Measurements from ENCODE around the gene LOXL1.

Gene LOXL1

DNA sequence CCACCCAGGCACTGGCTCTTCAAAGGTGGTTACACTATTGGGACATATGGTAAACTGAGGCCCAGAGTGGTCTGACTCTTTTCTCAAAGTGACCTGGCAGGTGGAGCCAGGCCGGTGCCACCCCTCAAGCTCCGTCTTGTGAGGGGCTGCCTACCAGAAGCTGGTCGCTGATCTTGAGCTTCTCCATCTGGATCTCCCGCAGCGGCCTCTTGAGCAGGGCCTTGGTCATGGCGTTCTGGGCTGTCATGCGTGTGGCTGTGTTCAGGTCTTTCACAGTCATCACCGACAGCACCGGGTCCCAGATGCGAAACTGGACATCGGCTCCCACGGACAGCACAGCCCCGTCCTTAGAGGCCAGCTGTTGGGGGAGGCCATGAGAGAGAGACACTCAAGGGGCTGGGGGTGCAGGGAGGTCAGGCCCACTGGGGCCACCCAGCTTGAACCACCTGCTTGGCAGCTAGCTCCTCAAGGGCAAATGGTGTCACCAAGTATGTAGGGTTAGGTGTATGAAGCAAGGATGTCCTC is 62.2 kb downstream of the LOXL1 start:
- ATAC-seq (replicated peaks; ENCODE audit: extremely low read depth, poor library complexity, severe bottlenecking) (no peak), DNase-seq (ENCODE audit: low spot score in 2 of 2) (no peak)
- Mint-ChIP-seq H3K36me3 (ENCODE audit: insufficient read depth) (peaks cover 4% of the 10 kb centered on the region), H3K4me3 (no peak overlapping the region), H3K4me1 (peaks cover 23% of the 10 kb centered on the region), H3K27ac (ENCODE audit: low read depth) (no peak overlapping the region), H3K27me3 (no peaks in the 10 kb centered on the region), H3K9me3 (no peaks in the 10 kb centered on the region)

DNA sequence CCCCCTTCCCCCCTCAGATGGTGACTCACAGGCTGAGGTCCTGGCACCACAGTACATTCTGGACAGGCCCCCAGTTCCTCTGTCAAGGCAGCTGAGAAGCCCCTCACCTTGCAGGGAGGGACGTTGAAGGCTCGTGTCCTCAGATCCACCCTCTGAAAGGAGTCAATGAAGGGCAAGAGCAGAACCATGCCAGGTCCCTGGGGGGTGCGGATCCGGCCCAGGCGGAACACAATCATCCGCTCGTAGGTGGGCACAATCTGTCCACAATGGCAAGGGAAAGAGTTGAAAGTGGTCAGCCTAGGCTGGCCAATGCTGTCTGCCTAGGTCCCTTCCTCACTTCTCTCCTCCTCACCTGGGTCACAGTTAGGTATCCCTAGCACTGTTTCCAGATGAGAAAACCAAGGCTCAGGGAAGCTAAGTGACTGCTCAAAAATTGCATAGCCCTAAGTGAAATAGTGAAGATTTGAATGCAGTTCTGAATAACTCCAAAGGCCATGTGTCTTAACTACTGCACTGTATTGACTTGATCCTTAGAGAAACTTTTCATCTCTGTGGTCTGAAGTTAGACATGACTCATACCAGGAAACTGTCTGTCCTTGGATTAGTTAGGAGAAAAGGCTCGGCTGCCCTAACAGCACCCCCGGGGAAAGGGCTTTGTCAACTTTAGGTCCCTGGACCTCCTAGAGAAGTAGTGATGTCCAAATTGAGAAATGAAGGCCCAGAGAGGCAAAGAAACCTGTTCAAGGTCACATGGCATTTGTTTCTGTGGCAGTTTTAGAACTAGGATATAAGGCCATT is 62.9 kb downstream of the LOXL1 start:
- Mint-ChIP-seq H3K27me3 (no peaks in the 10 kb centered on the region), H3K4me1 (peaks cover 30% of the 10 kb centered on the region), H3K4me3 (no peak overlapping the region), H3K27ac (ENCODE audit: low read depth) (no peak overlapping the region), H3K9me3 (no peaks in the 10 kb centered on the region), H3K36me3 (ENCODE audit: insufficient read depth) (peaks cover 4% of the 10 kb centered on the region)
- no peak for ATAC-seq (replicated peaks; ENCODE audit: extremely low read depth, poor library complexity, severe bottlenecking)
- DNase-seq (ENCODE audit: low spot score in 2 of 2), result no peak

DNA sequence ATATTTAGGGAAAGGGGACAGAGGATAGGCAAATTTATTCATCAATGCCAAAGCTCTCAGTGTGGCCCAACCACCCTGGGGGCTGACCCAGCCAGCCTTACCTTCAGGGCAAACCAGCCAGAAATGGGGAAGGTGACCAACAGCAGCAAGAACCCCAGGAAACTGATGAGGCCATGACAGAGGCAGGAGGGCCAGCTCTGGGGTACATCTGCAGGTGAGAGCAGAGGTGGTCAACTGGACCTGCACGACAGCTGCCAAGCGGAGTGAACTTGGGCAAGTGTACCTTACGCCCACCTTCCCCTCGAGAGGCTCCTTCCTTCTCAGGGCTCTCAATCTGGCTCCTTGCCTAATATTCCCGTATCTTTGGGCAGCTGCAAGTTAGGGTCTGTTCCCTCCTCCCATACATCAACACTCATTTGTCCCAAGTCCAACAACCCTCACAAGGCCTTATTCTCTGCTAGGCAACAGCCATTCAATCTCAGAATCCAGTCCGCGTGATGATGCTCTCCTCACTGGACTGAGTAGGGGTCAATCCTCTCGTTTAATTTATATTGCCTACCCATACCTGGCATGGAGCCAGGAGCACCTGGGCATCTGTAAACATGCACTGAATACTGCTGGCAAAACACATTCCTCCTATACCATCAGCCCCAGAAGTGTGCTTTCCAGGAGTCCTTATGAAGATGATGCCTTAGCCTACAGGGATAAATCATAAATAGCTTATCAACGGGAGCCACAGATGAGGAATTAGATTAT is 64.2 kb downstream of the LOXL1 start:
- no peak for DNase-seq (ENCODE audit: low spot score in 2 of 2)
- Mint-ChIP-seq H3K27ac (ENCODE audit: low read depth) (no peak overlapping the region), H3K4me3 (peak overlapping the region; percentile 98), H3K9me3 (no peaks in the 10 kb centered on the region), H3K27me3 (no peaks in the 10 kb centered on the region), H3K36me3 (ENCODE audit: insufficient read depth) (peaks cover 8% of the 10 kb centered on the region), H3K4me1 (peaks cover 41% of the 10 kb centered on the region)
- ATAC-seq (replicated peaks; ENCODE audit: extremely low read depth, poor library complexity, severe bottlenecking), result no peak

DNA sequence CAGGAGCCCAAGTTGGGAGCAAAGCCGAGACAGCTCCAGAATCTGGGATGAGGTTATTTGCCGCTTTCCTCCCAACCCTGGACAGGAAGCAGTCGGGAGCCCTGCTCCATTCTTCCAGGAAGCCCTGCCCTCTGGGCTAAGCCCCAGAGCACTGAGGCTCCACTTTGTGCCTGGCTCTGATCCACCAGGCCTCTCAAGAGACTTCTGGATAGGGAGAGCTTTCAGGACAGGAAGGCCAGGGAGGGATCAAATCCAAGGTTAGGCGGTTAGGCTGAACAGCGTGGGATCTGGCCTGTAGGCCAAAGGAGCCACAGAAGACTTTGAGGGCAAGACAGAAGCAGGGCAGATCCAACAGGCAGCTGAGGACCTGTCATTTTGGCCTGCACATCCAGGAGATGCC is 65.0 kb downstream of the LOXL1 start:
- Mint-ChIP-seq H3K27me3 (no peaks in the 10 kb centered on the region), H3K27ac (ENCODE audit: low read depth) (peak overlapping the region; percentile 19), H3K36me3 (ENCODE audit: insufficient read depth) (peaks cover 8% of the 10 kb centered on the region), H3K4me3 (peak overlapping the region; percentile 98), H3K4me1 (peaks cover 42% of the 10 kb centered on the region), H3K9me3 (no peaks in the 10 kb centered on the region)
- DNase-seq (ENCODE audit: low spot score in 2 of 2), result no peak
- no peak for ATAC-seq (replicated peaks; ENCODE audit: extremely low read depth, poor library complexity, severe bottlenecking)

DNA sequence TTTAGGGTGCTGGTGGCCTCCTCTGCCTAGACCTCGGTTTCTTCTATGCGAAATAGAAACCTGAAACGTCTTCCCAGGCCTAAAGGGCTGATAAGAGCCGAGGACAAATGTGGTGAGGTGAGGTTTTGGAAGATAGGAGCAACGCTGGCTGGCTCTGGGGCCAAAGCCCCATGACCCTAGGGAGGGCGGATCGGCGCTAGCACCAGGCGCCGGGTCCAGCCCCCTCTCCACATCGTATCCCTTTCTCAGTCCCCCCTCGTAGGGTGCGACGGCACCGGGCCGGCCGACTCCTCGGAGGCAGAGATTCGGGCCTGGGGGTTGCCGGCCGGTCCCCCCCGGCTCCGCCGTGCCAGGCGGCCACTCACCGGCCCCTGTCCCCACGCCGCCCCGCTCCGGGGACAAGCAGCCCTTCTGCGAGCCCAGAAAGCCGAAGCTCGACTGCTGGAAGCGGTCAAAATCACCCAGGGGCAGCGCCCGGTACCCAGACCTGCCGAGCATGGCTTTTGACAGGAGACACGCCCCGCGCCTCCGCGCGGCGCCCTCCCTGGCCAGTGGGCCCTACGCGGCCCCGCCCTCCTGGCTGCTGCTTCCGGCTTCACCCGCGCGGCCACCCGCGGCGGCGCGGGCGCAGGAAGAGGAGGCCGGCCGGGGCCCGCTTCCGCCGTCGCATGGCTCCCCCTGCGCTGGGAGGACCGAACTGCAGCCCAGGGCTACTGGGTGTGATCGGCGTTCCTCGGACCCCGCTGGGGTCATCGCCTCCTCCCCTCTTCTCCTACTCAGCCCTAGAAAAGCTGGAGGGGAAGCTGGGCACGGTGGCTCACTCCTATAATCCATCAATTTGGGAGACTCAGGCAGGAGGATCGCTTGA is 65.7 kb downstream of the LOXL1 start, which contains the start of gene STOML1:
STOML1 (minus strand) TSS at position 570 of the 868 bp plus-strand sequence; CDS start at position 498, 72 bp downstream.
- peak within 1 kb of the TSS; percentile 75 for H3K27ac Mint-ChIP-seq (ENCODE audit: low read depth)
- DNase-seq (ENCODE audit: low spot score in 2 of 2), result peak; percentile 86 to 93
- H3K27me3 Mint-ChIP-seq, result no peaks in the 10 kb centered on the region
- H3K36me3 Mint-ChIP-seq (ENCODE audit: insufficient read depth), result peaks cover 6% of the 10 kb centered on the region
- peak within 1 kb of the TSS; percentile 98 for H3K4me3 Mint-ChIP-seq
- ATAC-seq (replicated peaks; ENCODE audit: extremely low read depth, poor library complexity, severe bottlenecking), result peak; percentile 79
- peaks cover 46% of the 10 kb centered on the region for H3K4me1 Mint-ChIP-seq
- no peaks in the 10 kb centered on the region for H3K9me3 Mint-ChIP-seq

DNA sequence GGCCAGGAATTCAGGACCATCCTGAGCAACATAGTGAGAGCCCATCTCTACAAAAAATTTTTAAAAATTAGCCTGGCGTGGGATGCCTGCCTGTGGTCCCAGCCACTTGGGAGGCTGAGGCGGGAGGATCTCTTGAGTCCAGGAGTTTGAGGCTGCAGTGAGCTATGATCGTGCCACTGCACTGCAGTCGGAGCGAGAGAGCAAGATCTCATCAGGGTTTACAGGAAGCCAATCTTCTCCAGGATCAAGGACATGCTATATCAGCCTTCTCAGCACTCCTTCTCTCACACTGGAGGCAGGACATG is 66.3 kb downstream of the LOXL1 start:
- Mint-ChIP-seq H3K9me3 (no peaks in the 10 kb centered on the region), H3K36me3 (ENCODE audit: insufficient read depth) (peaks cover 6% of the 10 kb centered on the region), H3K4me3 (peak overlapping the region; percentile 98), H3K27me3 (no peaks in the 10 kb centered on the region), H3K27ac (ENCODE audit: low read depth) (peak overlapping the region; percentile 75), H3K4me1 (peaks cover 51% of the 10 kb centered on the region)
- ATAC-seq (replicated peaks; ENCODE audit: extremely low read depth, poor library complexity, severe bottlenecking) (no peak), DNase-seq (ENCODE audit: low spot score in 2 of 2) (no peak)

DNA sequence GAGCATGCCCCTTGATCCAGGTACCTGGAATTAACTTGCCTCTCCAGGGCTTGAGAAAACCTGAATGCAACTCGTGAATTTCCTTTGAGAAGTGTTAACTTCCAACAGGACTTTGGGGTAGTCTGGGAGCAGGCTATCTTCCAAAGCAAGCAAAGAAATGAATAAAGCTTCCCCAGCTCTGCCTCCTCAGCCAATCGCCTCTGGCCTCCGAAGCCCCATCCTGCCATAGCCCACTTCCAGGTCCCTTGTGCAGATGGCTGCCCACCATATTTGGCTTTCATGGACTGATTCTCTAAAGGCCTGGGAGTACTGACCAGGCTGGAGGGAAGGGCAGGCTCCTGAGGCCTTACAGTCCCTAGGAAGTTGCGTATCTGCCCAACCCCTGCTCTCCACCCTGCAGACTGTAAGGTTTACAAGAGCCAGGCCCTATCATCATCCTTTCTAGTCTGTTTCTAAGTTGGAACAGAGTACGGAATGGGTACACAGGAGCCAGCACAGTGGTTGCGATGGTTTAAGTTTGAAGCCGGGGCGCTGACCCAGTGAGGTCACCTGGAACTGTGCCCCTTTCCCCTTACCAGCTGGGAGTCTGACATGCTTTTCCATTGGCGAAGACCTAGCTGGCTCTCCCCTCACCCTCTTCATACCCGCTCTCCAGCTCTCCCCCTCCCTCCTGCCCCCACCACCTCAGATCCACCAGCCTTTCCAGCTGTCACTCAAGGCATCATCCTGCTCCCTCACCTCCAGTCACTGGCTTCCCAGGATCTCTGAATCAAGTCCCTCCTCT is 67.1 kb downstream of the LOXL1 start:
- Mint-ChIP-seq H3K4me1 (peaks cover 55% of the 10 kb centered on the region), H3K4me3 (peak overlapping the region; percentile 98), H3K36me3 (ENCODE audit: insufficient read depth) (peaks cover 7% of the 10 kb centered on the region)

DNA sequence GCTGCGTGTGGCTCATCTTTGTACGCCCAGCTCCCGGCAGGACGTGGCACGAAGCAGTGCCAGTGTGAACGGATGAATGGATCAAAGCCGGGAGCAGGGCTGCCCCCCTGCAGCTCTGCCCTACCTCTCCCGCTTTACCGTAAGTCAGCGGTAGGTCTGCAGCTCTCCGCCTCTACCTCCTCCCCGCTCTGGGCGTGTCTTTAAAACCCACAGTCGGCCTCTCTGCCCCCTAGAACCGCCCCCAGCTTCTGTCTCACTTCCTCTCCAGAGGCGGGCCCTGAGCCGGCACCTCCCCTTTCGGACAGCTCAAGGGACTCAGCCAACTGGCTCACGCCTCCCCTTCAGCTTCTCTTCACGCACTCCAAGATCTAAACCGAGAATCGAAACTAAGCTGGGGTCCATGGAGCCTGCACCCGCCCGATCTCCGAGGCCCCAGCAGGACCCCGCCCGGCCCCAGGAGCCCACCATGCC is 68.2 kb downstream of the LOXL1 start, which contains the start of gene PML:
PML (plus strand) TSS at position 304 of the 471 bp plus-strand sequence; CDS start at position 401, 97 bp downstream.
- Mint-ChIP-seq H3K36me3 (ENCODE audit: insufficient read depth) (peaks cover 12% of the 10 kb centered on the region), H3K4me1 (peaks cover 63% of the 10 kb centered on the region), H3K9me3 (no peaks in the 10 kb centered on the region)

More for the DNA sequence above, 67.1 kb downstream of the LOXL1 start:
- Mint-ChIP-seq H3K9me3 (no peaks in the 10 kb centered on the region), H3K27ac (ENCODE audit: low read depth) (peak overlapping the region; percentile 96), H3K27me3 (no peaks in the 10 kb centered on the region)
- ATAC-seq (replicated peaks; ENCODE audit: extremely low read depth, poor library complexity, severe bottlenecking), result no peak
- no peak for DNase-seq (ENCODE audit: low spot score in 2 of 2)

DNA sequence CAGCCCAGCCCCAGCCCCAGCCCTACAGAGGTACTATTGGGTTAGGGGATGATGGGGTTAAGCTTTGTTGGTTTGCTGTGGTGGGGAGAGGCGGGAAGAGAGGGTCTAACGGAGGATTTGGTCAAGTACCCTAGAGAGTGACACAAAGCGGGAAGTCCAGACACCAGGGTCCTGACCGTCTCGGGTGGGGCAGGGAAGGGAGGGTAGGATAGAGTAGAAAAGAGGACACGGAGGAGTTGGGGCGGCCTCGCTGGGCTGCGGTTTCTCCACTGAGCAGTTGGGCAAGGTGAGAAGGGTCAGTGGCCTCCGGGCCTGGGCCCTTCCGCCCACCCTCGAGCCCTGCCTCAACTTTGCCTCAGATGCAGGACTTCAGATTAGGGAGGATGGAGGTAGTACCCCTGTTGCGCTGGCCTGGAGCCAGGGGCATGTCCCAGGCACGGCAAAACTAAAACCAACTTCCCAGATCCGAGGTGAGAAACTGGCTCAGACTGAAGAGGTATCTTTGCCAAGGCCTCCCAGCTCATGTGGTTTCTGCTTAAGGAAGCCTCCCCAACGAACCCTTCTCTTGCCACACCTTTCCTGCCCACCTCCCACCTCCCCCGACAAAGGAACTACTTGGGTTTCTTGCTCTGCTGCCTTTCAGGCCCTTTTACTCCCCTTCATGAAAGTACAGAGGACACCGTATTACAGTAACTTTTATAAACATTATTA is 68.8 kb downstream of the LOXL1 start:
- Mint-ChIP-seq H3K27me3 (no peaks in the 10 kb centered on the region), H3K9me3 (no peaks in the 10 kb centered on the region), H3K36me3 (ENCODE audit: insufficient read depth) (peaks cover 17% of the 10 kb centered on the region), H3K4me3 (peak overlapping the region; percentile 98), H3K4me1 (peaks cover 64% of the 10 kb centered on the region), H3K27ac (ENCODE audit: low read depth) (peak overlapping the region; percentile 96)
- no peak for ATAC-seq (replicated peaks; ENCODE audit: extremely low read depth, poor library complexity, severe bottlenecking)
- DNase-seq (ENCODE audit: low spot score in 2 of 2), result no peak

More for the DNA sequence above, 68.2 kb downstream of the LOXL1 start, which contains the start of gene PML:
- peak; percentile 75 to 89 for DNase-seq (ENCODE audit: low spot score in 2 of 2)
- Mint-ChIP-seq H3K27me3 (no peaks in the 10 kb centered on the region), H3K4me3 (peak within 1 kb of the TSS; percentile 98), H3K27ac (ENCODE audit: low read depth) (peak within 1 kb of the TSS; percentile 96)
- ATAC-seq (replicated peaks; ENCODE audit: extremely low read depth, poor library complexity, severe bottlenecking), result peak; percentile 80

DNA sequence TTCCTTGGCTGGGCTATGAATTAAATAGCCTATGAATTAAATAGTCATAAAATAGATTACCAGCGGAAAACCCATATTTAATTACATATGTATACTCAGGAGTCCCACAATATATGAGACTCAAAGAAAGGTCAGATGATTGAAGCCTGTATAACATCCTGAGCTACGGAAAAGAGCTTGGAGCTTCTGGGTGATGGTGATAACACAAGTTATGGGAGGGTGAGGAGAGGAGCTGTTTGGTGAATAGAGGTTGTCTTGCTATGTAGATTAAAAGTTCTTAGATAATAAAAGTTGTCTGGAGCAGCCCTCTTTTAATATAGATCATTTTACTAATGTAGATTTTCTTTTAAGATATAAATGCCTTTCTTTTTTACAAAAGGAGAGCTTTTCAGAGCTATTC is 70.0 kb downstream of the LOXL1 start:
- ATAC-seq (replicated peaks; ENCODE audit: extremely low read depth, poor library complexity, severe bottlenecking) (no peak), DNase-seq (ENCODE audit: low spot score in 2 of 2) (no peak)
- H3K4me3 Mint-ChIP-seq, result peak overlapping the region; percentile 98
- H3K9me3 Mint-ChIP-seq, result no peaks in the 10 kb centered on the region
- peaks cover 65% of the 10 kb centered on the region for H3K4me1 Mint-ChIP-seq
- H3K27ac Mint-ChIP-seq (ENCODE audit: low read depth), result peak overlapping the region; percentile 96
- H3K27me3 Mint-ChIP-seq, result no peaks in the 10 kb centered on the region
- H3K36me3 Mint-ChIP-seq (ENCODE audit: insufficient read depth), result peaks cover 21% of the 10 kb centered on the region

DNA sequence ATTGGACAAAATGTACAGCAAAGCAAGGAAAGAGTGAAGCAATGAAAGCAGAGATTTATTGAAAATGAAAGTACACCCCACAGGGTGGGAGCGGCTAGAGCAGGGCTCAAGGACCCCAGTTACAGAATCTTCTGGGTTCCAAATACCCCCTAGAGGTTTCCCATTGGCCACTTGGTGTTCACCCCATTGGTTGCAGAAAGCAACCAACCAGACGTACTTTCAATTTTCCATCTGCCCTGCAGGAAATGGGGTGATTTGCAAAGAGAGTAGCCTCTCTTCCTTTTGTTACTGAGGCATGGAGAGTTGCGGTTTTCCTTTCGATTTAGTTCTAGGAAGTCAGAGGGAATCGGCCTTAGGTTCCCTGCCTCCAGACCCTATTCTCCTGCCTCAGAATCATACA is 70.7 kb downstream of the LOXL1 start:
- DNase-seq (ENCODE audit: low spot score in 2 of 2) (no peak), ATAC-seq (replicated peaks; ENCODE audit: extremely low read depth, poor library complexity, severe bottlenecking) (no peak)
- Mint-ChIP-seq H3K27ac (ENCODE audit: low read depth) (peak overlapping the region; percentile 96), H3K36me3 (ENCODE audit: insufficient read depth) (peaks cover 22% of the 10 kb centered on the region), H3K9me3 (no peaks in the 10 kb centered on the region), H3K27me3 (no peaks in the 10 kb centered on the region), H3K4me1 (peaks cover 67% of the 10 kb centered on the region), H3K4me3 (peak overlapping the region; percentile 98)

Measured in central memory CD8-positive, alpha-beta T cell (primary cell).